ENCODE results near the gene SLC7A7.

- TF ChIP-seq SP1 (IDR thresholded peaks at IDR 0.05): no peak
- TF ChIP-seq, protein P1, sequence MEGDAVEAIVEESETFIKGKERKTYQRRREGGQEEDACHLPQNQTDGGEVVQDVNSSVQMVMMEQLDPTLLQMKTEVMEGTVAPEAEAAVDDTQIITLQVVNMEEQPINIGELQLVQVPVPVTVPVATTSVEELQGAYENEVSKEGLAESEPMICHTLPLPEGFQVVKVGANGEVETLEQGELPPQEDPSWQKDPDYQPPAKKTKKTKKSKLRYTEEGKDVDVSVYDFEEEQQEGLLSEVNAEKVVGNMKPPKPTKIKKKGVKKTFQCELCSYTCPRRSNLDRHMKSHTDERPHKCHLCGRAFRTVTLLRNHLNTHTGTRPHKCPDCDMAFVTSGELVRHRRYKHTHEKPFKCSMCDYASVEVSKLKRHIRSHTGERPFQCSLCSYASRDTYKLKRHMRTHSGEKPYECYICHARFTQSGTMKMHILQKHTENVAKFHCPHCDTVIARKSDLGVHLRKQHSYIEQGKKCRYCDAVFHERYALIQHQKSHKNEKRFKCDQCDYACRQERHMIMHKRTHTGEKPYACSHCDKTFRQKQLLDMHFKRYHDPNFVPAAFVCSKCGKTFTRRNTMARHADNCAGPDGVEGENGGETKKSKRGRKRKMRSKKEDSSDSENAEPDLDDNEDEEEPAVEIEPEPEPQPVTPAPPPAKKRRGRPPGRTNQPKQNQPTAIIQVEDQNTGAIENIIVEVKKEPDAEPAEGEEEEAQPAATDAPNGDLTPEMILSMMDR (IDR thresholded peaks at IDR 0.05; ENCODE audit: low read depth, low read length, missing input control): no peak
- no peak for TF ChIP-seq EGR1 (IDR thresholded peaks at IDR 0.05; ENCODE audit: low read depth in 2 of 2)
- TF ChIP-seq JUND (IDR thresholded peaks at IDR 0.05): no peak
- no peak for TF ChIP-seq YY1 (IDR thresholded peaks at IDR 0.05)
- no peak for TF ChIP-seq RAD21 (IDR thresholded peaks at IDR 0.05)
- no peak for TF ChIP-seq REST (IDR thresholded peaks at IDR 0.05)
- TF ChIP-seq NR2F2 (IDR thresholded peaks at IDR 0.05): no peak
These were observed 34.1 kb upstream of the SLC7A7 start for GRCh38 chr14:22849212-22849819.

All from liver (tissue), 3 donors.